ENCODE data around the gene RRP15. TPM values are rescaled to one million over a fixed set of nuclear protein-coding genes. Genes with fewer than 3 reads are reported as not detected.

The RRP15 gene
- total RNA-seq, 2 experiments from 2014 or later: 10.5 to 15.2 TPM

DNA sequence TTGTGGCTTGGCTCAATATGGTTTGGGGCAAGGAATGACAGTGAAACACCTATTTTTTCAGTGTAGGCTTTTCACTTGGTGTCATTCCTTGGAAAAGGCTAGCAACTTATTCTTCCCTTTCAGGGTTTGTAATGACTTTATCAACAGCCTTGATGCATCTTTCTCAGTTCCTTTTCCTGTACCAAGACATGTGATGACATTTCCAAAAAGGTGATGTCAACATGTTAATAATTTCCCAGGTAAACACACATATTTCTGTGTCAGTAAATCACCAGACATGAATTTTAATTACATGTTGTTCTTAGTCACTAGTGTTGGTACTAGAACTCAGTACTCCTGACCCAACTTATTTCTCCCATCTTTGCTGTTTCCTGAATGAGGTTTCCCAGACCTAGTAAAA lies 37.8 kb upstream of the RRP15 start:
- Mint-ChIP-seq H3K9me3 (no peaks in the 10 kb centered on the region), H3K36me3 (ENCODE audit: low read depth) (no peaks in the 10 kb centered on the region), H3K4me3 (no peak overlapping the region), H3K4me1 (ENCODE audit: low read depth) (no peaks in the 10 kb centered on the region), H3K27ac (no peak overlapping the region), H3K27me3 (peaks cover 60% of the 10 kb centered on the region)
- no peaks in the 10 kb centered on the region for H3K27me3 ChIP-seq (ENCODE audit: control insufficient read depth in 1 of 2, insufficient read depth in 2 of 2, low read length in 2 of 2)
- intact Hi-C loops (cut with DNase I, micrococcal nuclease): no loop called here
- TF ChIP-seq, protein P1, sequence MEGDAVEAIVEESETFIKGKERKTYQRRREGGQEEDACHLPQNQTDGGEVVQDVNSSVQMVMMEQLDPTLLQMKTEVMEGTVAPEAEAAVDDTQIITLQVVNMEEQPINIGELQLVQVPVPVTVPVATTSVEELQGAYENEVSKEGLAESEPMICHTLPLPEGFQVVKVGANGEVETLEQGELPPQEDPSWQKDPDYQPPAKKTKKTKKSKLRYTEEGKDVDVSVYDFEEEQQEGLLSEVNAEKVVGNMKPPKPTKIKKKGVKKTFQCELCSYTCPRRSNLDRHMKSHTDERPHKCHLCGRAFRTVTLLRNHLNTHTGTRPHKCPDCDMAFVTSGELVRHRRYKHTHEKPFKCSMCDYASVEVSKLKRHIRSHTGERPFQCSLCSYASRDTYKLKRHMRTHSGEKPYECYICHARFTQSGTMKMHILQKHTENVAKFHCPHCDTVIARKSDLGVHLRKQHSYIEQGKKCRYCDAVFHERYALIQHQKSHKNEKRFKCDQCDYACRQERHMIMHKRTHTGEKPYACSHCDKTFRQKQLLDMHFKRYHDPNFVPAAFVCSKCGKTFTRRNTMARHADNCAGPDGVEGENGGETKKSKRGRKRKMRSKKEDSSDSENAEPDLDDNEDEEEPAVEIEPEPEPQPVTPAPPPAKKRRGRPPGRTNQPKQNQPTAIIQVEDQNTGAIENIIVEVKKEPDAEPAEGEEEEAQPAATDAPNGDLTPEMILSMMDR (IDR thresholded peaks at IDR 0.05): no peak
- DNase-seq (no peak), ATAC-seq (ENCODE audit: poor library complexity) (no peak)
- ChIA-PET CTCF (no interaction called here), POLR2A (no interaction called here)
- H3K4me3 ChIP-seq (ENCODE audit: low read length): no peak overlapping the region
- H3K36me3 ChIP-seq (ENCODE audit: insufficient read depth, low read length): no peaks in the 10 kb centered on the region
- H3K27ac ChIP-seq (ENCODE audit: low read depth in 1 of 2, low read length in 2 of 2): no peak overlapping the region
- no peaks in the 10 kb centered on the region for H3K4me1 ChIP-seq (ENCODE audit: insufficient read depth, low read length)
- no peaks in the 10 kb centered on the region for H3K9me3 ChIP-seq (ENCODE audit: control insufficient read depth in 1 of 2, insufficient read depth in 1 of 2, low read length in 2 of 2)

DNA sequence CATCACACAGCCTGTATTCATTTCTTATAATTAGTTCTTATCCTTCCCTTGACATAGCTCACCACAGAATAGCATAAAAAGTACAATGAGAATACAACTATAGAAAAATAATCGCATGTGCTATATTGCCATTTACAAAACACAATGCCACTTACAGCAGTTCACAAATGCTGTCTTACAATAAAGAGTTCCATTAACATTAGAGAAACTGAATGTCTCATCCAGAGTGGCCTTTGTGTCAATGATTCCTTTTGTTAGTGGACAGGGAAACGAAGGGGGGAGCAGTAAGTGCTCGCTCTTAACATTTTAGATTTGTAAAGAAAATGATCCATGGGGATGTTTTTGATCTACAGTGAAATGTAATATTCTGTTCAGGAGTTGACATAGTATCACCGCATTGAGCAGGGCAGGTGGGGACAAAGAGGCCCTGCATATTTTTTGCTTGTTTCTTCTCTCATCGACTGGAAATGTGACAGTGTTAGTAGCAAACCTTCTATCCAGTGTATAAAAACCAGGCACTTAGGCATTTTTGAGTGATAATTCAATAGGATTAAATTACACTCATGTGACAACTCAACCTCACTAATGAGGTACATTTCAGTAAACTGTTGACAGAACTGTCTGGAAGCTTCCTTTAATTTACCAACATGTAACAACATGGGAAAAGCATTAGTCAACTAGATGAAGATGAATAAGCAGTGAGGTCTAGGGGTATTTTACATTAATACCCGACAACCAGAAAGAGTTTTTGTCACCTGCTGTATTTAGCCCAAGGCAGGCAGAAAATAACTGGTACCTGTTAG lies 35.6 kb upstream of the RRP15 start:
- Mint-ChIP-seq H3K27me3 (peaks cover 64% of the 10 kb centered on the region), H3K9me3 (no peaks in the 10 kb centered on the region), H3K27ac (no peak overlapping the region), H3K4me1 (ENCODE audit: low read depth) (no peaks in the 10 kb centered on the region), H3K4me3 (no peak overlapping the region), H3K36me3 (ENCODE audit: low read depth) (no peaks in the 10 kb centered on the region)
- Histone ChIP-seq H3K4me1 (ENCODE audit: insufficient read depth, low read length) (no peaks in the 10 kb centered on the region), H3K4me3 (ENCODE audit: low read length) (no peak overlapping the region), H3K27me3 (ENCODE audit: control insufficient read depth in 1 of 2, insufficient read depth in 2 of 2, low read length in 2 of 2) (no peaks in the 10 kb centered on the region), H3K9me3 (ENCODE audit: control insufficient read depth in 1 of 2, insufficient read depth in 1 of 2, low read length in 2 of 2) (no peaks in the 10 kb centered on the region), H3K27ac (ENCODE audit: low read depth in 1 of 2, low read length in 2 of 2) (no peak overlapping the region), H3K36me3 (ENCODE audit: insufficient read depth, low read length) (no peaks in the 10 kb centered on the region)
- ChIA-PET POLR2A (no interaction called here), CTCF (no interaction called here)
- no peak for DNase-seq
- ATAC-seq (ENCODE audit: poor library complexity): no peak
- intact Hi-C loops (cut with DNase I, micrococcal nuclease): no loop called here
- TF ChIP-seq, protein P1 (IDR thresholded peaks at IDR 0.05): no peak

DNA sequence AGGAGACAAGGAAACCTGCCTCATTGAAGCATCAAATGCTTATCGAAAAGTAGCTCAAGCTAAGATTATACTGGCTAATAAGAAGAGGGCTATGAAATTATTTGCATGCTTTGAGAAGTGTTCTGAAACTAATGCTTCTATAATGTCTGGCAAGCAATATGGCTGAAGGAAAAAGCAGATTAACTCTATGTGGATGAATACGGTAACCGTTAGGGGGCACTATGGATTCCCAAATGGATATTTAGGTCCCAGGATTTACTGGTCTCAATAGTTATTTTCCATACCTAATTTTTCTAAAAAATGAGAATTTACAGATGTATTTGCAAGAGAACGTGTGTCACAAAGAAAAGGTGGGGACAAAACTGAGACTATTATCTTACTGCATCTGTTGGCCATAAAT lies 34.6 kb upstream of the RRP15 start:
- intact Hi-C loops (cut with DNase I, micrococcal nuclease): no loop called here
- H3K27me3 Mint-ChIP-seq: peaks cover 63% of the 10 kb centered on the region
- ChIA-PET CTCF (no interaction called here), POLR2A (no interaction called here)
- TF ChIP-seq, protein P1 (IDR thresholded peaks at IDR 0.05): no peak
- ATAC-seq (ENCODE audit: poor library complexity) (no peak), DNase-seq (no peak)
- Histone ChIP-seq H3K27ac (ENCODE audit: low read depth in 1 of 2, low read length in 2 of 2) (no peak overlapping the region), H3K36me3 (ENCODE audit: insufficient read depth, low read length) (no peaks in the 10 kb centered on the region), H3K4me1 (ENCODE audit: insufficient read depth, low read length) (no peaks in the 10 kb centered on the region), H3K27me3 (ENCODE audit: control insufficient read depth in 1 of 2, insufficient read depth in 2 of 2, low read length in 2 of 2) (no peaks in the 10 kb centered on the region), H3K9me3 (ENCODE audit: control insufficient read depth in 1 of 2, insufficient read depth in 1 of 2, low read length in 2 of 2) (no peaks in the 10 kb centered on the region), H3K4me3 (ENCODE audit: low read length) (no peak overlapping the region)
- H3K4me3 Mint-ChIP-seq: no peak overlapping the region
- no peaks in the 10 kb centered on the region for H3K36me3 Mint-ChIP-seq (ENCODE audit: low read depth)
- H3K4me1 Mint-ChIP-seq (ENCODE audit: low read depth): no peaks in the 10 kb centered on the region
- H3K27ac Mint-ChIP-seq: no peak overlapping the region
- H3K9me3 Mint-ChIP-seq: no peaks in the 10 kb centered on the region
